Activated gamma-delta T cell treated with Interleukin-2 at 50 U/mL for 16 hours (primary cell): ENCODE measurements around the gene TNRC6A.
A peak's percentile ranks its signal among the peaks of the same experiment; 100 is the strongest.
"Not testable (repeated sequence)": the region's sequence is repeated elsewhere in the genome, so short reads cannot be mapped to it uniquely, and the experiment has no call there.

ENCODE experiments used
- DNase-seq: peaks from one replicate; pipeline ENCODE4 v3.0.0-alpha.2; 2020

The TNRC6A gene

DNA sequence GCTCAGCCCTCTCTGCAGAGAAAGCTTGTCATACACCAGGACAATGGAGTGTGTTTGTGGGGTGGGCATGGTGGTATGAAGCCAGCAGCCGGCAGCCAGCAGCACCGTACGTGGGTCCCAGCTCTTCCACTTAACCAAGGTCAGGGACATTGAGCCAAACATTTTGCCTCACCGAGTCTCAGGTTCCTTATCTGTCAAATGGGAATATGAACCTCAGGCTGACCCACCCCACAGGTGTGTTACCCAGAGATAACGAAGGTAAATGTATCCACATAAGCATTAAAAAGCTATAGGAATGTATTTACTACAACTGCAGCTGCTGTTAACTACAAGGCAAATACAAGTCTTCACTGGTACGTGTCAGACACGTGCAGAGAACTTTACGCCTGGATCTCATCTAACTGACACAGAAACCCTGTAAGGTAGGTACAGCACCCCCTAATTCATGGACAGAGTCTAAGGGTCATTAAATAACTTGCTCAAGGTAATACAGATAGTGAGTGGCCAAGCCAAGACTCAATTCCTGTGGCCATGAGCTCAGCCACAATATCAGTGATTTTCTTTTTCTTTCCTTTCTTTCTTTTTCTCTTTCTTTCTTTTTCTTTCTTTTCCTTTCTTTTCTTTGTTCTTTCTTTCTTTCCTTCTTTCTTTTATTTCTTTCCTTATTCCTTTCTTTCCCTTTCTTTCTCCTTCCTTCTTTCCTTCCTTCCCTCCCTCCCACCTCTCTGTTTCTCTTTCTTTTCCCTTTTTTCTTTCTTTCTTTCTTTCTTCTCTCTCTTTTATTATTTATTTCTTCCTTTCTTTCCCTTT, 117.3 kb downstream of the TNRC6A start:
- DNase-seq, result no peak

- no peak for DNase-seq
Measured at GRCh38 chr16:24847358-24847664, 117.9 kb downstream of the TNRC6A start.

GRCh38 chr16:24848065-24848464, 118.6 kb downstream of the TNRC6A start:
- no peak for DNase-seq

DNA sequence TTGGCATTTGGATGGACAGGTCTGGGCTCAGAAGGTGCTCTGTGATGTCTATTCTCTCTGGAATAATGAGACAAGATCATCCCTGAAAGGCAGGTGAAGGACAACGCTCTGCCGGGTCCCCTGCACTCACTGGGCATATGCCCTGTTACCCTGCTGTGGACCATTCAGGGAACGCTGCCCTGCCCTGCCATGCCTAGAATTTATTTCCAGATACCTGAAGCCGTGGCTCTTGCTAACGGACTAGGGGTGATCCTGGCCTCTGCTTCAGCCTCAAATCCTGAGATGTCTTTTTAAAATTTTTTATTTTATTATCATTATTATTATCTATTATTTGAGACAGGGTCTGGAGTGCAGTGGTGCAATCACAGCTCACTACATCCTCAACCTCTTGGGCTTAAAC, 120.2 kb downstream of the TNRC6A start:
- DNase-seq, result no peak

DNA sequence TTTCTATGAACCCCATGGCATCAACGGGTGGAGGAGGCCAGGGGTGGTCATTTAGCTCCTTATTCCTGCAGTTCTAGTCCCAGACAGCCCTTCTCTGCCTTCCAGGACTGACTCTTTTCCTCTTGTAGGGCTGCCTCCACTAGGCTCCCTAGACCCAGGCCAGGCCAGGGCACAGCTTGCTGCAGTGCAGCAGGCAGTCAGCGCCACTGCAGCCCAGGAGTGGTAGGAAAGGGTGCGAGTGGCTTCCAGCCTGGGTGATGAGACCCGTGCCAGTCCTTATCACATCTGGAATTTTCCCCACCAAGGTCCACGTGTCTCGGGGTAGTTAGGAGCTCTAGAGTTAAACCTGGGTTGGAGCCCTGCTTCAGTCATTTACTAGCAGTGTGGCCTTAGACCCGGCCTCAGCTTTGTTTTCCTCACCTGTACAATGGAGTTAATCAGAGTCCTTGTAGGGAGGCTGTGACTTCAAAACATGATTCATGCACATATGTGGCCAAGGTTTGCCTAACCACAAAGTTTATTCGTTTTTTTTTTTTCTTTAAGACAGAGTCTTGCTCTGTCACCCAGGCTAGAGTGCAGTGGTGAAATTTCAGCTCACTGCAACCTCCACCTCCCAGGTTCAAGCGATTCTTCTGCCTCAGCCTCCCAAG, 121.0 kb downstream of the TNRC6A start:
- DNase-seq, result no peak

GRCh38 chr16:24851700-24852099, 122.2 kb downstream of the TNRC6A start:
- no peak for DNase-seq

- DNase-seq, result no peak
Measured at GRCh38 chr16:24852281-24852721, 122.8 kb downstream of the TNRC6A start.

- DNase-seq, result no peak
Measured at GRCh38 chr16:24853169-24853824, 123.8 kb downstream of the TNRC6A start.

- DNase-seq, result no peak
Measured at GRCh38 chr16:24853830-24854229, 124.4 kb downstream of the TNRC6A start.

DNA sequence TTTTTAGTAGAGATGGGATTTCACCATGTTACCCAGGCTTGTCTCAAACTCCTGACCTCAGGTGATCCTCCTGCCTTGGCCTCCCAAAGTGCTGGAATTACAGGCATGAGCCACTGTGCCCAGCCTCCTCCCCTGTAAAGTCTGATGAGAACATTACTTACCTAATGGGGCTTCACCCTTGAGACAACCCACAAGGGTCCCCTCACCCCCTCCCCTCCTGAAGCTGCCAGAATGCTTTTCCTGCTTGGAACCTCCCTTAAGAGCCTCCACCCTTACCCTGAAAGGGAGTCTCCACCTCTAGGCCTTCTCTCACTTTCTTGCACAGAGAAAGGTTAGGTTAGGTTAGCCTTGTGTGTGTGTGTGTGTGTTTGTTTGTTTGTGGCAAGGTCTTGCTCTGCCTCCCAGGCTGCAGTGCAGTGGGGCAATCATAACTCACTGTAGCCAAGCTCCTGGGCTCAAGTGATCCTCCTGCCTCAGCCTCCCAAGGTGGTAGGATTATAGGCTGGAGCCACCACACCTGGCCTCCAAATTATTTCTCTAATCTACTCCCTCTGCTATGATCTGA, 125.2 kb downstream of the TNRC6A start:
- DNase-seq, result no peak

- DNase-seq, result no peak
Measured at GRCh38 chr16:24855678-24856077, 126.2 kb downstream of the TNRC6A start.

DNA sequence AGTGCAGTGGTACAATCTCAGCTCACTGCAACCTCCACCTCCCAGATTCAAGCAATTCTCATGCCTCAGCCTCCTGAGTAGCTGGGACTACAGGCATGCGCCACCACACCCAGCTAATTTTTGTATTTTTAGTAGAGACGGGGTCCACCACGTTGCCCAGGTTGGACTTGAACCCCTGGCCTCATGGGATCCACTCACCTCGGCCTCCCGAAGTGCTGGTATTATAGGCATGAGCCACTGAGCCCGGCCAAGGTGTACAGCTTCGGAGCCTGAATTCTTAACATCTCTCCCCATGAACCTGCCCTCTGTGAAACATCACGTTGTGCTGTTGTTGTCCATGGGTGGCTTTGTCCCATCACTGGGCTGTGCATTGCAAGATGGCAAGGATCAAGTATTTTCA, 127.4 kb downstream of the TNRC6A start:
- DNase-seq, result not testable (repeated sequence)

- peak; percentile 24 for DNase-seq
Measured at GRCh38 chr16:24858219-24859041, 129.0 kb downstream of the TNRC6A start.

DNA sequence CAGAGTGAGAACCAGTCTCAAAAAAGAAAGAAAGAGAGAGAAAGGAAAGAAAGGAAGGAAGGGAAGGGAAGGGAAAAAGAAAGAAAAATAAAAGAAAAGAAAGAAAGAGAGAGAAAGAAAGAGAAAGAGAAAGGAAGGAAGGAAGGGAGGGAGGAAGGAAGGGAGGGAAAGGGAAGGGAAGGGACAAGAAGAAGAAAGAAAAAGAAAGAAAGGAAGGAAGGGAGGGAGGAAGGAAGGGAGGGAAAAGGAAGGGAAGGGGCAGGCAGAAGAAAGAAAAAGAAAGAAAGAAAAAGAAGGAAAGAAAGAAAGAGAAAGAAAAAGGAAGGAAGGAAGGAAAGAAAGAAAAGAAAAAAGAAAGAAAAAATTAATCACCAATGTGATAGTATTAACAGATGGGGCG, 132.0 kb downstream of the TNRC6A start:
- DNase-seq, result no peak

GRCh38 chr16:24863582-24864437, 134.4 kb downstream of the TNRC6A start:
- no peak for DNase-seq

DNA sequence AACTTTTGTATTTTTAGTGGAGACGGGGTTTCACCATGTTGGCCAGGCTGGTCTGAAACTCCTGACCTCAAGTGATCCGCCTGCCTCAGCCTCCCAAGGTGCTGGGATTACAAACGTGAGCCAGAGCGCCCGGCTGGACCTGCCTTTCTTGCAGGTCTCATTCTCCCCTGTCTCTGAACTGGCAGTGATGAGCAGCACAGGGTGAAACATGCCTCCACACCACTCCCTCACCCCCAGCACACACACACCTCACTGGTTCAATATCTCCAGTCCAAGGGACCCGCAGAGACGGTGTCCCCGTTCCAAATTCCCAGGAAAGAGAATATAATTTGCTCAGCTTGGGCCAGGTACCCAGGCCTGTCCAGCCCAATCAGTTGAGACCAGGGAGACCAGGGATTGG, 139.6 kb downstream of the TNRC6A start:
- no peak for DNase-seq

- DNase-seq, result no peak
Measured at GRCh38 chr16:24871891-24872290, 142.4 kb downstream of the TNRC6A start.

DNA sequence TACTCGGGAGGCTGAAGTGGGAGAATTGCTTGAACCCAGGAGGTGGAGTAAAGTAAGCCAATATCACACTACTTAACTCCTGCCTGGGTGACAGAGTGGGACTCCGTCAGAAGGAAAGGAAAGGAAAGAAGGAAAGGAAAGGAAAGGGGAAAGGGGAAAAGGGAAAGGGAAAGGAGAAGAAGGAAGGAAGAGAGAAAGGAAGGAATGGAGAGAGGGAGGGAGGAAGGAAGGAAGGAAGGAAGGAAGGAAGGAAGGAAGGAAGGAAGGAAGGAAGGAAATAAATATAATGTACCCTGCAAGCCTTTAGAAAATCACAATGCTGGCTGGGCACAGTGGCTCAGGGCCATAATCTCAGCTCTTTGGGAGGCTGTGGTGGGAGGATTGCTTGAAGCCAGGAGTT, 143.6 kb downstream of the TNRC6A start:
- no peak for DNase-seq

- DNase-seq, result no peak
Measured at GRCh38 chr16:24875466-24875865, 146.0 kb downstream of the TNRC6A start.
